ENCODE data around the gene DCANP1.

Gene DCANP1

GRCh38 chr5:135477613-135478066, 30.5 kb upstream of the DCANP1 start:
- TF ChIP-seq CTCF (IDR thresholded peaks at IDR 0.05; ENCODE audit: borderline replicate concordance, insufficient read depth, low read depth, low read length): no peak
- H3K4me3 ChIP-seq (ENCODE audit: low read depth, low read length): no peak overlapping the region

GRCh38 chr5:135476615-135477581, 29.8 kb upstream of the DCANP1 start:
- no peak for TF ChIP-seq CTCF (IDR thresholded peaks at IDR 0.05; ENCODE audit: borderline replicate concordance, insufficient read depth, low read depth, low read length)

GRCh38 chr5:135473956-135474670, 27.0 kb upstream of the DCANP1 start:
- no peak for TF ChIP-seq CTCF (IDR thresholded peaks at IDR 0.05; ENCODE audit: borderline replicate concordance, insufficient read depth, low read depth, low read length)
- H3K4me3 ChIP-seq (ENCODE audit: low read depth, low read length): no peak overlapping the region

More at GRCh38 chr5:135476615-135477581, 29.8 kb upstream of the DCANP1 start:
- no peak overlapping the region for H3K4me3 ChIP-seq (ENCODE audit: low read depth, low read length)

- H3K4me3 ChIP-seq (ENCODE audit: low read depth, low read length): no peak overlapping the region
- TF ChIP-seq CTCF (IDR thresholded peaks at IDR 0.05; ENCODE audit: borderline replicate concordance, insufficient read depth, low read depth, low read length): no peak
These were observed 25.0 kb upstream of the DCANP1 start for GRCh38 chr5:135472141-135472540.

- TF ChIP-seq CTCF (IDR thresholded peaks at IDR 0.05; ENCODE audit: borderline replicate concordance, insufficient read depth, low read depth, low read length): no peak
- no peak overlapping the region for H3K4me3 ChIP-seq (ENCODE audit: low read depth, low read length)
These were observed 24.6 kb upstream of the DCANP1 start for GRCh38 chr5:135471726-135472125.

GRCh38 chr5:135469911-135470310, 22.8 kb upstream of the DCANP1 start:
- H3K4me3 ChIP-seq (ENCODE audit: low read depth, low read length): no peak overlapping the region
- no peak for TF ChIP-seq CTCF (IDR thresholded peaks at IDR 0.05; ENCODE audit: borderline replicate concordance, insufficient read depth, low read depth, low read length)

All from GM12875 (cell line).